ENCODE results near the gene SERPINB3. TPM values are rescaled to one million over a fixed set of nuclear protein-coding genes. Genes with fewer than 3 reads are reported as not detected.
"Not testable (repeated sequence)": the region's sequence is repeated elsewhere in the genome, so short reads cannot be mapped to it uniquely, and the experiment has no call there.

The SERPINB3 gene
- total RNA-seq, 4 donors from 2014 or later = not detected

- WGBS = 72% methylated on average over 5 of the region's 5 CpGs
- intact Hi-C loops (cut with DNase I) = no loop called here
- no peak for TF ChIP-seq CTCF (IDR thresholded peaks at IDR 0.05)
- TF ChIP-seq EP300 (IDR thresholded peaks at IDR 0.05) = no peak
- no peak for TF ChIP-seq POLR2A (IDR thresholded peaks at IDR 0.05; ENCODE audit: low read depth)
- no peak for TF ChIP-seq POLR2AphosphoS5 (IDR thresholded peaks at IDR 0.05)
Measured at GRCh38 chr18:63679820-63680606, 18.3 kb upstream of the SERPINB3 start.

GRCh38 chr18:63677500-63678225 is 16.0 kb upstream of the SERPINB3 start:
- DNase-seq (ENCODE audit: extremely low spot score) = no peak
- no peak for TF ChIP-seq EP300 (IDR thresholded peaks at IDR 0.05)
- TF ChIP-seq POLR2AphosphoS5 (IDR thresholded peaks at IDR 0.05) = no peak
- TF ChIP-seq CTCF (IDR thresholded peaks at IDR 0.05) = no peak
- TF ChIP-seq POLR2A (IDR thresholded peaks at IDR 0.05; ENCODE audit: low read depth) = no peak
- Histone ChIP-seq H3K4me3 (no peak overlapping the region), H3K27ac (replicated peaks in 1 of 4) (no peak overlapping the region), H3K36me3 (no peaks in the 10 kb centered on the region), H3K4me1 (no peaks in the 10 kb centered on the region), H3K27me3 (no peaks in the 10 kb centered on the region), H3K9me3 (no peaks in the 10 kb centered on the region)
- intact Hi-C loops (cut with DNase I) = no loop called here
- WGBS = 60% methylated on average over 5 of the region's 5 CpGs

More at GRCh38 chr18:63679820-63680606, 18.3 kb upstream of the SERPINB3 start:
- Histone ChIP-seq H3K27ac (replicated peaks in 1 of 4) (no peak overlapping the region), H3K9me3 (no peaks in the 10 kb centered on the region), H3K4me1 (no peaks in the 10 kb centered on the region), H3K4me3 (no peak overlapping the region), H3K36me3 (no peaks in the 10 kb centered on the region), H3K27me3 (peaks cover 0 to 4% (median 0%) of the 10 kb centered on the region in 4 donors)
- DNase-seq (ENCODE audit: extremely low spot score) = no peak

GRCh38 chr18:63676526-63677323 is 15.0 kb upstream of the SERPINB3 start:
- Histone ChIP-seq H3K4me1 (no peaks in the 10 kb centered on the region), H3K9me3 (no peaks in the 10 kb centered on the region), H3K27me3 (no peaks in the 10 kb centered on the region), H3K4me3 (no peak overlapping the region), H3K36me3 (no peaks in the 10 kb centered on the region), H3K27ac (replicated peaks in 1 of 4) (no peak overlapping the region)
- no peak for DNase-seq (ENCODE audit: extremely low spot score)
- intact Hi-C loops (cut with DNase I) = no loop called here
- TF ChIP-seq POLR2A (IDR thresholded peaks at IDR 0.05; ENCODE audit: low read depth) = no peak
- no peak for TF ChIP-seq CTCF (IDR thresholded peaks at IDR 0.05)
- WGBS = 31% methylated on average over 5 of the region's 5 CpGs

- DNase-seq (ENCODE audit: extremely low spot score) = no peak
- no peaks in the 10 kb centered on the region for H3K27me3 ChIP-seq
- H3K4me3 ChIP-seq = no peak overlapping the region
- WGBS = 96% methylated on average over 1 of the region's 1 CpG
- intact Hi-C loops (cut with DNase I) = no loop called here
- TF ChIP-seq POLR2AphosphoS5 (IDR thresholded peaks at IDR 0.05) (no peak), CTCF (IDR thresholded peaks at IDR 0.05) (no peak), POLR2A (IDR thresholded peaks at IDR 0.05; ENCODE audit: low read depth) (no peak), EP300 (IDR thresholded peaks at IDR 0.05) (no peak)
- H3K4me1 ChIP-seq = no peaks in the 10 kb centered on the region
- no peaks in the 10 kb centered on the region for H3K9me3 ChIP-seq
- H3K36me3 ChIP-seq = no peaks in the 10 kb centered on the region
- no peak overlapping the region for H3K27ac ChIP-seq (replicated peaks in 1 of 4)
Measured at GRCh38 chr18:63664571-63664970, 2.9 kb upstream of the SERPINB3 start.

GRCh38 chr18:63658920-63659319 is 2.8 kb downstream of the SERPINB3 start:
- H3K36me3 ChIP-seq; H3K9me3 ChIP-seq; H3K27ac ChIP-seq (replicated peaks in 1 of 4); H3K27me3 ChIP-seq; intact Hi-C loops (cut with DNase I); H3K4me1 ChIP-seq; H3K4me3 ChIP-seq; DNase-seq (ENCODE audit: extremely low spot score): not testable (repeated sequence)
- WGBS = 80% methylated on average over 4 of the region's 4 CpGs

GRCh38 chr18:63650271-63650670 is 11.4 kb downstream of the SERPINB3 start:
- DNase-seq (ENCODE audit: extremely low spot score); H3K36me3 ChIP-seq; intact Hi-C loops (cut with DNase I); H3K4me3 ChIP-seq; H3K9me3 ChIP-seq; H3K4me1 ChIP-seq; H3K27me3 ChIP-seq; H3K27ac ChIP-seq (replicated peaks in 1 of 4): not testable (repeated sequence)
- 88% methylated on average over 3 of the region's 3 CpGs for WGBS
